ENCODE measurements around the gene DNAH2.
A peak's percentile ranks its signal among the peaks of the same experiment; 100 is the strongest.

DNAH2 gene

DNA sequence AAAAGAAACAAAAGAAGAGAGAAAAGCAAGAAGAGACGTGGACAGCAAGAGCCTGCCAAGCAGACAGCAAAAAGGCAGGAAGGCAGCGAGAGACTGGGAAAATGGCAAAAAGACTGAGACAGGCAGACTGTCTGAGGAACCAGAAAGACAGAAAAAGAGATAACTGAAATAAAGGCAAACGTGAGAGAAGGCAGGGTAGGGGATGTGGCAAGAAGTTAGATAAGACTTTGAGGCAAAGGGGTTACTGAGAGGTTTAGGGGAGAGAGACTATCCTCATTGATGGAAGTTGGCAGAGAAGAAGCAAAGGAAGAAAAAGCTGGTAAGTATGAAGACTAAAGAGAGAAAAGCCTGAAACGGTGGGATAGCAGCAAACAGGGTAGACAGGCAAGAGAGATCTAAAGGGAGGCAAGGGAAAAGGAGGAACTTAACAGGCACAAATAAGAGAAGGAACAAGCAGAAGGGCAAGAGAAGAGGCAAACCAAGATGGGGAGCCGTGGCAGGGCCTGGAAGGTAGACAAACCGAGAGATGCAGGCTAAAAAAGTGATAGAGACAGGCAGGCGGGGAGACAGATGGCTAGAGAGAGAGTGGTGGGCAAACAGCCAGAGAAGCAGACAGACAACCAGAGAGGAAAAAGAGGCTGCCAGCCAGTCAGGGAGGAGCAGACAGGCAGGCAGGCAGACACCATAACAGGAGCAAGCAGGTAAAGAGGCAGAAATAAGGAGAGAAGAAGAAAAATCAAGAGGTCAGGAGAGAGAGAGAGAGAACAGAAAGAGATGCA lies 163.9 kb downstream of the DNAH2 start:
- DNase-seq: no peak

GRCh38 chr17:7882068-7882467 lies 164.5 kb downstream of the DNAH2 start:
- DNase-seq: peak; percentile 84

GRCh38 chr17:7882629-7883028 lies 165.1 kb downstream of the DNAH2 start:
- DNase-seq: peak; percentile 32

Measured in NCI-H526 treated with DMSO at 0.1 percent for 48 hours (cell line).